Measurements from ENCODE around the gene PNISR. TPM values are rescaled to one million over a fixed set of nuclear protein-coding genes. Genes with fewer than 3 reads are reported as not detected.
A peak's percentile ranks its signal among the peaks of the same experiment; 100 is the strongest.

Gene PNISR
- total and polyA plus RNA-seq, 2 of the 13 experiments (the other 11 are each of a cell fraction or from before 2014, with no cell fraction given), result 43.0 to 48.0 TPM

- TF ChIP-seq POGZ (CRISPR knock-in tag; IDR thresholded peaks at IDR 0.05), result 0 out of 2 replicates have a peak, but pooled peaks have one; percentile 33
- no peak for TF ChIP-seq ZNF816 (CRISPR knock-in tag; IDR thresholded peaks at IDR 0.05; ENCODE audit: borderline replicate concordance)
- no peak for TF ChIP-seq MBNL3 (CRISPR knock-in tag; conservative IDR thresholded peaks at IDR 0.05)
- no peak for TF ChIP-seq ZNF788 (CRISPR knock-in tag; IDR thresholded peaks at IDR 0.05; ENCODE audit: borderline replicate concordance)
- no peak for TF ChIP-seq PRMT3 (CRISPR knock-in tag; IDR thresholded peaks at IDR 0.05; ENCODE audit: borderline replicate concordance, low read depth)
- peak; percentile 15 for TF ChIP-seq ASH2L (IDR thresholded peaks at IDR 0.05; ENCODE audit: insufficient read length, low read depth, low read length)
- TF ChIP-seq, protein P1, sequence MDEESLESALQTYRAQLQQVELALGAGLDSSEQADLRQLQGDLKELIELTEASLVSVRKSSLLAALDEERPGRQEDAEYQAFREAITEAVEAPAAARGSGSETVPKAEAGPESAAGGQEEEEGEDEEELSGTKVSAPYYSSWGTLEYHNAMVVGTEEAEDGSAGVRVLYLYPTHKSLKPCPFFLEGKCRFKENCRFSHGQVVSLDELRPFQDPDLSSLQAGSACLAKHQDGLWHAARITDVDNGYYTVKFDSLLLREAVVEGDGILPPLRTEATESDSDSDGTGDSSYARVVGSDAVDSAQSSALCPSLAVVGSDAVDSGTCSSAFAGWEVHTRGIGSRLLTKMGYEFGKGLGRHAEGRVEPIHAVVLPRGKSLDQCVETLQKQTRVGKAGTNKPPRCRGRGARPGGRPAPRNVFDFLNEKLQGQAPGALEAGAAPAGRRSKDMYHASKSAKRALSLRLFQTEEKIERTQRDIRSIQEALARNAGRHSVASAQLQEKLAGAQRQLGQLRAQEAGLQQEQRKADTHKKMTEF (CRISPR knock-in tag; IDR thresholded peaks at IDR 0.05), result no peak
- TF ChIP-seq NR2F1 (CRISPR knock-in tag; IDR thresholded peaks at IDR 0.05), result peak; percentile 15 to 77; a peak in 2 of 4 replicates
- TF ChIP-seq HNF4A (CRISPR knock-in tag; IDR thresholded peaks at IDR 0.05), result peak; percentile 72
- no peak for TF ChIP-seq TERF1 (CRISPR knock-in tag; IDR thresholded peaks at IDR 0.05)
- peak; percentile 34; the same call in 1 of the 2 replicates for TF ChIP-seq NR2F6 (IDR thresholded peaks at IDR 0.05)
- TF ChIP-seq NR2F6 (CRISPR knock-in tag; IDR thresholded peaks at IDR 0.05), result peak; percentile 58
- no peak for TF ChIP-seq SMAD1 (CRISPR knock-in tag; IDR thresholded peaks at IDR 0.05; ENCODE audit: borderline replicate concordance, low read depth)
- peak; percentile 44; the same call in 1 of the 2 replicates for TF ChIP-seq PAXIP1 (CRISPR knock-in tag; conservative IDR thresholded peaks at IDR 0.05)
- TF ChIP-seq MAZ (IDR thresholded peaks at IDR 0.05; ENCODE audit: borderline replicate concordance, low read depth, low read length), result no peak
- TF ChIP-seq MAZ (CRISPR knock-in tag; IDR thresholded peaks at IDR 0.05; ENCODE audit: low read depth), result no peak
- TF ChIP-seq SRSF1 (optimal IDR thresholded peaks at IDR 0.05; ENCODE audit: low read depth, low read length), result no peak
- peak; percentile 82; the same call in 1 of the 2 replicates for TF ChIP-seq JUN (CRISPR knock-in tag; IDR thresholded peaks at IDR 0.05)
- no peak for TF ChIP-seq ATAD3A (CRISPR knock-in tag; IDR thresholded peaks at IDR 0.05)
- no peak for TF ChIP-seq ZNF367 (CRISPR knock-in tag; IDR thresholded peaks at IDR 0.05; ENCODE audit: borderline replicate concordance)
- TF ChIP-seq CBX2 (IDR thresholded peaks at IDR 0.05; ENCODE audit: low read depth, low read length), result no peak
- TF ChIP-seq CBX2 (CRISPR knock-in tag; IDR thresholded peaks at IDR 0.05; ENCODE audit: low read depth), result no peak
- TF ChIP-seq ZNF660 (CRISPR knock-in tag; IDR thresholded peaks at IDR 0.05; ENCODE audit: borderline replicate concordance, low read depth), result no peak
- TF ChIP-seq ZKSCAN8 (CRISPR knock-in tag; IDR thresholded peaks at IDR 0.05; ENCODE audit: borderline replicate concordance), result peak; percentile 69; the same call in 1 of the 2 replicates
- TF ChIP-seq FOSL2 (CRISPR knock-in tag; IDR thresholded peaks at IDR 0.05), result peak; percentile 53
These were observed 7.8 kb upstream of the PNISR start (continued) for GRCh38 chr6:99432877-99433276.

Data from HepG2 (cell line).